GM12873 (cell line): Measurements from ENCODE around the gene JAML.

Source experiments
- TF ChIP-seq, protein P1 (sequence below): IDR thresholded peaks from 2 replicates; pipeline ENCODE4 v1.5.1; 2012; ENCODE audit warnings: low read depth, mild to moderate bottlenecking, moderate library complexity, low read length, control low read depth; ENCODE audit not compliant: insufficient read depth; ENCODE audit errors: missing control alignments

The JAML gene

DNA sequence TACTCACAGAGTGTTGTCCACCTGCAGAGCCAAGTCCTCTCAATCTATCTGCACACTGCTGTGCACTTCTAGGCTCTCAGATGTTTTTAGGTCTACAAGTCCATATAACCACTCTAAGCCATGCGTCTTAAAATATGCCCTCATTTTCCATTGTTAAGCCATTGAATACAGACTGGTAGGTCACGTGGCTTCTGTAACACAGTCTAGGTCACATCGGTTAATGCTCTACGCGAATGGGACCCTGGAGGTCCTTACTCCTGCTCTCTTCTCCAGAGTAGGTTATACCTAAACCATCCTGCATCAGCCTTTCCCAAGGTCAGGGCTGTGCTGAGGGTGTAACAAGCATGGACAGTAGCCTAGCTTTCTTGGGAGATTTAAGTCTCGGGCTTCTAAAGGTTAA is 819 bp downstream of the JAML start:
- TF ChIP-seq, protein P1, sequence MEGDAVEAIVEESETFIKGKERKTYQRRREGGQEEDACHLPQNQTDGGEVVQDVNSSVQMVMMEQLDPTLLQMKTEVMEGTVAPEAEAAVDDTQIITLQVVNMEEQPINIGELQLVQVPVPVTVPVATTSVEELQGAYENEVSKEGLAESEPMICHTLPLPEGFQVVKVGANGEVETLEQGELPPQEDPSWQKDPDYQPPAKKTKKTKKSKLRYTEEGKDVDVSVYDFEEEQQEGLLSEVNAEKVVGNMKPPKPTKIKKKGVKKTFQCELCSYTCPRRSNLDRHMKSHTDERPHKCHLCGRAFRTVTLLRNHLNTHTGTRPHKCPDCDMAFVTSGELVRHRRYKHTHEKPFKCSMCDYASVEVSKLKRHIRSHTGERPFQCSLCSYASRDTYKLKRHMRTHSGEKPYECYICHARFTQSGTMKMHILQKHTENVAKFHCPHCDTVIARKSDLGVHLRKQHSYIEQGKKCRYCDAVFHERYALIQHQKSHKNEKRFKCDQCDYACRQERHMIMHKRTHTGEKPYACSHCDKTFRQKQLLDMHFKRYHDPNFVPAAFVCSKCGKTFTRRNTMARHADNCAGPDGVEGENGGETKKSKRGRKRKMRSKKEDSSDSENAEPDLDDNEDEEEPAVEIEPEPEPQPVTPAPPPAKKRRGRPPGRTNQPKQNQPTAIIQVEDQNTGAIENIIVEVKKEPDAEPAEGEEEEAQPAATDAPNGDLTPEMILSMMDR: no peak

GRCh38 chr11:118223570-118223969 is 1.2 kb downstream of the JAML start:
- TF ChIP-seq, protein P1: no peak

- TF ChIP-seq, protein P1: no peak
Observed at GRCh38 chr11:118222437-118222836, 2.4 kb downstream of the JAML start.

- TF ChIP-seq, protein P1: no peak
Observed at GRCh38 chr11:118221419-118221818, 3.4 kb downstream of the JAML start.

DNA sequence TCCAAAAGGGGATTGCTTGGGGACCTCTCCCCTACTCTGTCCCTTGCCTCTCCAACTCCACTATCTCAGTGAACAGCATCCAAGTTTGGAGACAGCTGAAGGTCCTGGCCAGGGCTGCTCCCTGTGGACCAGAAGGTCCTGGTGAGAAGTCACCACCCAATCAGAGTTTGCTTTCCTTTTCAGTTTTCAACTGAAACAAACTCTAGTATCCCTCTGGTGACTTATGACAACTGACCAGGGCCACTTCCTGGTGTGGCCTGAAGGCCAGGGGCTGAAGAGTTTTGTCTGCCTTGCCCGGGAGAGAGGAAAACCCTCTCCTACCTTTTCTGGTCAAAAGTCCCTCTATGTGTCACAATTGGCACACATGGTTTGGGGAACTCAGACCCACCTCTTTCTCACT is 5.1 kb downstream of the JAML start:
- TF ChIP-seq, protein P1: no peak

DNA sequence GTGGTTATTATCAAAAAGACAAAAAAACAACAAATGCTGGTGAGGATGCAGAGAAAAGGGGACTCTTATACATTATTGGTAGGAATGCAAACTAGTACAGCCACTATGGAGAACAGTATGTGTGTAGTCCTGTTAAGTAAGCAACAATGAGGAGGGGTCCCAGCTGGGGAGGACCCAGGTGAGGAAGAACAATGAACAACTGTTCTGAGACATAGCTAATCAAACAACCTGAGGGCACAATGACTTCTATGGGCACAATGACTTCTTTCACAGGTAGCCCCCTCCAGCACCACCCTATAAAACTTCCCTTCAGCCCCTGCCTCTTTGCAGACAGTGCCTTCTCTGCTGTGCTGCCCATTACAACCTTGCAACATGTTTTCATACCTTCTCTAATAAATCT is 5.6 kb downstream of the JAML start:
- TF ChIP-seq, protein P1: no peak

GRCh38 chr11:118217575-118217974 is 7.2 kb downstream of the JAML start:
- TF ChIP-seq, protein P1: no peak
